Peyer's patch (tissue), 4 donors: Measurements from ENCODE around the gene GALNT12.

ENCODE experiments used
- CTCF ChIP-seq, 6 experiments: fragments of 450-650 bp in 4 of 6; fragments of 200-600 bp in 2 of 6; sonication (generic) in 1 of 6; IDR thresholded peaks; one replicate each; pipeline ENCODE4 v1.5.1; 2017 to 2019; ENCODE audit warnings: antibody characterized with exemption in 6 of 6, mild to moderate bottlenecking in 3 of 6, moderate library complexity in 1 of 6
- POLR2A ChIP-seq, 2 donors: fragments of 450-650 bp; IDR thresholded peaks; one replicate each; pipeline ENCODE4 v1.5.1; 2017; ENCODE audit warnings: antibody characterized with exemption in 2 of 2, mild to moderate bottlenecking in 2 of 2, moderate library complexity in 2 of 2

DNA sequence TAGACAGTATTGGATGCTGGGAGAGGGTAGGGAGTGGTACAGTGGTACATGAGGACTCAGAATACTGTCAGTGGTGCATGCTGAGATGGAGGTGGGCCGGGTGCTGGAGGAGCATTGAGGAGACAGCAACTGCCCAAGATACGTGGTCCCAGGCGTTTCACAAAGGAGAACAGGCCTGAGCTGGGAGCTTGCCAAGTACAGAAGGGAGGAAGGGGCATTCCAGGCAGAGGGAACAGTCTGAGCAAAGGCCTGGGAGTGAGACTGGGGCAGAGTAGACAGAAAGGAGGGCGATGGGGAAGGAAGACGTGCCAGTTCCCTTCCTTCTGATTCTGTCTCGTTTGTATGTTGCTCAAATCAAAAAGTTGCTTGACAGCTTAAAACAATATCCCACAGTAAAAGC lies 15.2 kb downstream of the GALNT12 start:
- TF ChIP-seq CTCF (IDR thresholded peaks at IDR 0.05) = no peak
- TF ChIP-seq POLR2A (IDR thresholded peaks at IDR 0.05) = no peak
